ENCODE measurements around the gene ZKSCAN5.
"Not testable (repeated sequence)": the region's sequence is repeated elsewhere in the genome, so short reads cannot be mapped to it uniquely, and the experiment has no call there.

The ZKSCAN5 gene

DNA sequence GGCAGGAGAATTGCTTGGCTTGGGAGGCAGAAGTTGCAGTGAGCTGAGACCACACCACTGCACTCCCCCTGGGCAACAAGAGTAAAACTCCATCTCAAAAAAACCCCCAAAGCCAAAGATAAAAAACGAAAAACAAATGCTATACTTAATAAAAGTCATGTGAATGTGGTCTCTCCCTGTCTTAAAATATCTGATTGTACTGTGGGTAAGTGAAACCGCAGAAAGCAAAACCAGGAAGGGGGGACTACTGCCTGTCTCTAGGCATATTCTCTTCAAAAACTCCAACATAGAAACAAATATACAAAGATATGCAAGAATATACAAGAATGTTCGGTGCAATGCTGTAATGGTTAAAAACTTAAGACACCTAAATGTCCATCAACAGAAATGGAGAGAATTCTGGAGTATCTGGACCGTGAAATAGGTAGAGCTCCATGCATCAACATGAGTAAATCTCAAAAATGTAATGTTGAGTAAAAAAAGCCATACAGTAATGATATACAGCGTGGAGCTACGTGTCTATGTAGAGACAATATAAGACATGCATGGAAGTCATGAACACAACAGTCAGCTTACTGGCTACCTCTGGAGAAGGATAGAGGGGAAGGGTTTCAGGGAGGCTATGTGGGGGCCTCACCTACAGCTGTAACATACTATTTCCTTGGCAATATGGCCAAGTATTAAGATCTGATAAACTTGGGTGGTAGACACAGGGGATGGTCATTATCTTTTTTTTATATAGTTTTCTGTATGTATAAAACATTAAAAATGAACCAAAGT, 6.5 kb upstream of the ZKSCAN5 start:
- DNase-seq, result no peak

DNA sequence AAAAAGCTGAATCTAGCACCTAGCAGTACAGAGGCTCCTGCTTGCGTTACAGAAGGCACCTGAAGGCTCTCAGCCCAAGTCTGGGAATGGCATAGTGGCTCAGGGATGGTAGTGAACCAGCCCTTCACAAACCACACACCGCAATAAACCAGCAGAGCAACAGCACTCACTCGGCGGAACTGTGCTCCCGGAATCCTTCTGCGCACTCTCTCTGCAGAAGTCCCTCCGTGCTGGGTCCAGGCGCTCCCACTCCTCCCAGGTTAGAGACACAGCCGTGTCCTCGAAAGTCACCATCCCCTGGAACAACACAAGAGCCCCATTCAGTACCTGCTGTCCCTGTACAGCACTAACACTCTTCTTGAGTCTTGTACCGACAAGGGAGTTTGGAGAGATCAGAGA, 5.9 kb upstream of the ZKSCAN5 start:
- DNase-seq, result no peak

DNA sequence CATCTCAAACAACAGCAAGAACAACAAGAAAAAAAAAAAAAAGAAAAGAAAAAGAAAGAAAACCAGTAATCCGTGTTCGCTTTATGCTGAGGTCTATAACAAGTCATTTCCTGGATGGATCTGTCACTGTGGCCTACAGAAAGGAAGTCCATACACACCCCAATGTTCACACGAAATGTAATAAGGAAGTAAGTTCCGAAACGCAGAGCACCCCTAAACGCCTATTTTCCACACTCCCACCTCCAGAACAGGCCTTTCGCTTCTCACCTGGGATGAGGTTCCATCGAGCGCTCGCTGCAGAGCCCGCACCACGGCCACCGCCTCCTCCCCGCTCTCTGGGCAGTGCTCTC, 5.1 kb upstream of the ZKSCAN5 start:
- DNase-seq, result peak in 1 of 51 donors; percentile 50

DNA sequence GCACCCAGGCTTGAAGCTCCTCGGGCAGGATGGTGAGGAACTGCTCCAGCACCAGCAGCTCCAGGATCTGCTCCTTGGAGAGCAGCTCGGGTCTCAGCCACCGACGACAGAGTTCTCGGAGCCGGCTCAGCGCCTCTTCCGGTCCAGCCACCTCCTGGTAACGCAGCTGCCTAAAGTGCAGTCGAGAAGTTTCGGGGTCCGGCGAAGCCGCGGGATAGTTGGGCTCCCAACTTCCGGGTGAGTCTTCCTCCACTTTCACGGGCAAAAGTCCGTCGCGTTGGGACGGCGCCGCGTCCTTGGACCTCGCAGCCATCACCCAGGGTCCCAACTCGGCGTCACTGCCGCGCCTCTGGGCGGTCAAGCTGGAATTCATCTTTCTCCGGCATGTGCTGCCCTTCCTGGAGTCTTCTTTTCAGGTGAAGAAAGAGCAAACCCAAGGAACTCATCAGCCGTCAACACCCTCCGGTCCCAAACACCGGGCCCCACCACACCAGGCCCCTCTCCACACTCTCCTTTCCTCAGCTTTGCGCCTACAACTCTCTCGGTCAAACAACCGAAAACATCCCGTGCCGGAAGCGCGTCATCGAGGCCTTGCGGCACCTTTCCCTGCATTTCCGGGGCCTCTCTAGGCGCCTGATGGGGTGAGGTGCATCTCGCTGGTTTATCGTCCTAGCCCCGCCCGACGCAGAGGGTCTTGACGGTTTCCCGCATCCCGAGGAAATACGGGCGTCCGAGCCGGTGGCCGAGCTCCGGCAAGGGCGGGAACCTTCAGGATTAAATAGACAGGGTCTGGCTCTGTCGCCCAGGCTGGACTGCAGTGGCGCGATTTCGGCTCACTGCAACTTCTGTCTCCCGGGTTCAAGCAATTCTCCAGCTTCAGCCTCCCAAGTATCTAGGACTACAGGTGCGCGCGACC, 4.5 kb upstream of the ZKSCAN5 start, which contains the start of gene ZNF394:
ZNF394 (minus strand) TSS at position 561 of the 916 bp plus-strand sequence; CDS start at position 373, 188 bp downstream.
- DNase-seq, result peak; percentile 51 to 95 (median 86)

DNA sequence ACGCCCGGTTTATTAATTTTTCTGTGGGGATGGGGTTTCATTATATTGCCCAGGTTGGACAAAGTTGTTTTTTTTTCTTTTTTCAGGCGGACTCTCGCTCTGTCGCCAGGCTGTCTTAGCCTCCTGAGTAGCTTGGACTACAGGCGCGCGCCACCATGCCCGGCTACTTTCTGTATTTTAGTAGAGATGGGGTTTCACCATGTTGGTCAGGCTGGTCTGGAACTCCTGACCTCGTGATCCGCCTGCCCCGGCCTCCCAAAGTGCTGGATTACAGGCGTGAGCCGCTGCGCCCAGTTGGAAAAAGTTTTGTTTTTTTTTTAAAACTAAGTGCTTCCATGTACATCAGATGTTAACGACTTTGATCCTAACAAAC, 3.8 kb upstream of the ZKSCAN5 start:
- DNase-seq, result peak in 1 of 51 donors; percentile 19

DNA sequence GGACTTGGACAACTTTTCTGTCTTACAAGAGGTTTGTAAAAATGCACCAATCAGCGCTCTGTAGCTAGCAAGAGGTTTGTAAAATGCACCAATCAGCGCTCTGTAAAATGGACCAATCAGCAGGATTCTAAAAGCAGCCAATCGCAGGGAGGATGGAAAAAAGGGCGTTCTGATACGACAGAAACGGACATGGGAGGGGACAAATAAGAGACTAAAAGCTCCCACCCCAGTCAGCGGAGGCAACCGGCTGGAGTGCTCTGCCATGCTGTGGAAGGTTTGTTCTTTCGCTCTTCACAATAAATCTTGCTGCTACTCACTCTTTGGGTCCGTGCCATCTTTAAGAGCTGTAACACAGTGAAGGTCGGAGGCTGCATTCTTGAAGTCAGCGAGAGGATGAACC, 3.2 kb upstream of the ZKSCAN5 start:
- DNase-seq, result peak in 1 of 51 donors; percentile 0

DNA sequence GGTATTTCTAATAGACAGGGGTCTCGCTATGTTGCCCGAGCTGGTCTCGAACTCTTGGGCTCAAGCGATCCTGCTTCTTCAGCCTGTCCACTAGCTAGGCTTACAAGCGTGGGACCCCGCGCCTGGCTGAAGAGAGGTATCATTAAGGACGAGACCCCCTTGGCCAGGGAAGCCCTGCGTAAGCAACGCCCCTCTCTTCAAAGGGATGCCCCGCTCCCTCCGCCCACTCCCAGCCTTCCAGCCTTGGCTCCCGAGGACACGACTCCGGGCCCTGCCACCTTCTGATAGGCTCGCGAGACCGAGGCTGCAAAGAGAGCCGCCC, 220 bp upstream of the ZKSCAN5 start:
- peak in 15 of 51 donors; percentile 94 to 98 (median 97) for DNase-seq

DNA sequence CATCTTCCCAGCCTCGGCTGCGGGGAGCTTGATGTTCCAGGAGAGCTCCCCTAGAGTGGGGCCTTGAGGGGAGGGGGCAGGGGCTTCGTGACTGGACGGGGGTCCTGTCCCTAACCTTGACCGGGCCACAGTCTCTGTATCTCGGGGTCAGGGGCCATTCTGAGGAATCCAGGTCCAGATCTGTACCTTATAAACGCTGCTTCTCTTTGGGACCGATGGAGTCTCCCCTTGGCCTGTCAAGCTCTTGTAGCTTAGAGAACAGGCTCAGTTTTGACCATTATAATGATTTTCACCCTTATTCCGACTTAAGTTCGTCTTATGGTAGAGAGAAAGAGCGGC, 831 bp downstream of the ZKSCAN5 start:
- DNase-seq, result no peak

DNA sequence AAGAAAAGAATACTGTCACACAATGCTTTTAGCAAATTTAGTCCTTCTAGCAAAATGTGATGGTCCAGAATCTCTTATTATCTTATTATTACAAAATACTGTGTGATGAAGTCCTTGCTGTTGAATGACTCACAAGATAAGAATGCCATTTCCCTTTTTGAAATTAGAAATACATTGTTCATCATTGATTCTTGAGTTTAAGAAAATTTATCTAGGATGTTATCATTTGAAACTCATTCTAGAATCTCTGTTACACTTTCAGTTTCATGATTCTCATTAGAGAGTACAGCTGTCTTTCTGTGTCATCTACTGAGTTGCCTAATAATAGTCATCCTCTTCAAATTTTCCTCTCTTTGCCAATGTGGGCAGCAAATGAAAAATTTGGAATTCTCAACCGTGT, 9.6 kb downstream of the ZKSCAN5 start:
- no peak for DNase-seq

DNA sequence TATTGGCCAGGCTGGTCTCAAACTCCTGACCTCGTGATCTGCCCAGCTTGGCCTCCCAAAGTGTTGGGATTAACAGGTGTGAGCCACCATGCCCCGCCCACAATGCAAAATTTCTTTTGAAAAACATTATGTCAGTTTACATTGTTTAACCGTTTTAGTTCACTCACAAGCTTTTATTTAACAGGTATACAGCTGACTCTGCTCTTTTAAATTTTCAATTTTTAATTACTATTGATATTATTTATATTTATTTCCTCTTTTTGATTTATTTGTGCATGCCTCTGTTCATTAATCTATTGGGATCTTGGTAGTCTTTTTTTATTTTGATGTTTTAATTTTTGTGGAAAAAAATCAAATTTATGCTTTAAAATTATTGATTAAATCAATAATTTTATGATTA, 16.9 kb downstream of the ZKSCAN5 start:
- DNase-seq, result no peak

DNA sequence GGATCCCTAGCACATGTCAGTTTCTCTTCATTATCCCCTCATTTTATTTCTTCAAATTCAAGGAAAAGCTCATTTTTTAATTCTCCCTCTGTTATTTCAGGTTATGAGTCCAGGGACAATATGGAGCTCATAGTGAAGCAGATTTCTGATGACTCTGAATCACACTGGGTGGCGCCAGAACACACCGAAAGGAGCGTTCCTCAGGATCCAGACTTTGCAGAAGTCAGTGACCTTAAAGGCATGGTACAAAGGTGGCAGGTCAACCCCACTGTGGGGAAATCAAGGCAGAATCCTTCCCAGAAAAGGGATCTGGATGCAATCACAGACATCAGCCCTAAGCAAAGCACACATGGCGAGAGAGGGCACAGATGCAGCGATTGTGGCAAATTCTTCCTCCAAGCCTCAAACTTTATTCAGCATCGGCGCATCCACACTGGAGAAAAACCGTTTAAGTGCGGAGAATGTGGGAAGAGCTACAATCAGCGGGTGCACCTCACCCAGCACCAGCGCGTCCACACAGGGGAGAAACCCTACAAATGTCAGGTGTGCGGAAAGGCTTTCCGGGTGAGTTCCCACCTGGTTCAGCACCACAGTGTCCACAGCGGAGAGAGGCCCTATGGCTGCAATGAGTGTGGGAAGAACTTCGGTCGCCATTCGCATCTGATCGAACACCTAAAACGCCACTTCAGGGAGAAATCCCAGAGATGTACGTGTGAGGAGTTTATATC, 21.4 kb downstream of the ZKSCAN5 start:
- DNase-seq, result no peak

DNA sequence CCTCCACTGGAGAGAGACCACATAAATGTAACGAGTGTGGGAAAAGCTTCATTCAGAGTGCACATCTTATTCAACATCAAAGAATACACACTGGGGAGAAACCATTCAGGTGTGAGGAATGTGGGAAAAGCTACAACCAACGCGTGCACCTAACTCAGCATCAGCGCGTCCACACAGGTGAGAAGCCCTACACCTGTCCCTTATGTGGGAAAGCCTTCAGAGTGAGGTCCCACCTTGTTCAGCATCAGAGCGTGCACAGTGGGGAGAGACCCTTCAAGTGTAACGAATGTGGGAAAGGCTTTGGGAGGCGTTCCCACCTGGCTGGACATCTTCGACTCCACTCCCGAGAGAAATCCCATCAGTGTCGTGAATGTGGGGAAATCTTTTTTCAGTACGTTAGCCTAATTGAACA, 26.9 kb downstream of the ZKSCAN5 start:
- no peak for DNase-seq

DNA sequence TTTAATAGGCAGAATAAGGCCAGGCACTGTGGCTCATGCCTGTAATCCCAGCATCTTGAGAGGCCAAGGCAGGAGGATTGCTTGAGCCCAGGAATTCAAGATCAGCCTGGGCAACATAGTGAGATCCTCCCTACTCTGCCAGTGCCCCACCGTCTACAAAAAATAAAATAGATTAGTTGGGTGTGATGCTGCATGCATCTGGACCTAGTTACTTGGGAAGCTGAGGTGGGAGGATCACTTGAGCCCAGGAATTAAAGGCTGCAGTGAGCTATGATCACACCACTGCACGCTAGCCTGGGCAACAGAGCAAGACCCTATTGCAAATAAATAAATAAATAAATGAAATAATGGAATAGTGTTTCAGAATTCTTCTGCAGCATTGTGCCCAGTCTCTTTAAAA, 31.2 kb downstream of the ZKSCAN5 start:
- no peak for DNase-seq

DNA sequence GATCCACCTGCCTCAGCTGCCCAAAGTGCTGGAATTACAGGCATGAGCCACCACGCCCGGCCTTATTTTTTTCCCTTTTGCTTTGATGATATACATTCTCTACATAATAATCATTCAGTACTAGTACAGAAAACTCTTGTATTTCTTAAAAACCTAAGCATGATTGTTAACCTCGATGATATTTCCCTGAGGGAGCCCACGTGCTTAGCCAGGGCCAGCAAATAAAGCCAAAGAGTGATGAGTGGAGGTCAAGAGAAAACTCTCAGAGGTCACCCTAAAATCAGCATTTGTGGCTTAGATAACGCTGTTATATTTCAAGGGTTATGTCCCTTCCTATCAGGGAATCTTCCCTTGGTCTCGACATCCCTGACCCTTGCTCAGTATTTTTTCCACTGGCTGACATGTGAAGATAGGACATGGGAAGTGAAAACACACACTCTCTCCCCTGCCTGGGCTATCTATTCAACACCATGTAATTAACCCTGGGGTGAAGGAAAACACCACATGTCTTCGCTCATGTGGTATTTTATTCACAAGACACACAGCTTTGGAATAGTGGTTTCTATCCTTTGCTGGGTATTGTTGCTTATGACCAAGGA, 34.9 kb downstream of the ZKSCAN5 start:
- no peak for DNase-seq

DNA sequence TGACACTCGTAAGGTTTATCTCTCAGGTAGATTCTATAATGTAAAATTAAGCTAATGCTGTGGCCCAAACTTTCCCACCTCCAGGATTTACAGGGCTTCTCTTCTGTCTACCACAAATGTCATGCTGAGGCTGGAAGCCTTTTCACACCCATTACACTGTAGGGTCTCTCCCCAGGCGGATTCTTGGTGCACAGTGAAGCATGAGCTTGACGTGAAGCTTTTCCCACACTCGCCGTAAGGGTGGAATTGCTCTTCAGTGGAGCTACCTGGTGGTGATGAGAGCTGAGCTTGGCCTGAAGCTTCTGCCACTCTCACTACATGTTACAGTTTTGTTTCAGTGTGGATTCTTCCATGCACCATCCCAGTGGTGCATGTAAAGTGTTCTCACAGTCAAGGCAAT, 36.1 kb downstream of the ZKSCAN5 start:
- DNase-seq, result no peak

DNA sequence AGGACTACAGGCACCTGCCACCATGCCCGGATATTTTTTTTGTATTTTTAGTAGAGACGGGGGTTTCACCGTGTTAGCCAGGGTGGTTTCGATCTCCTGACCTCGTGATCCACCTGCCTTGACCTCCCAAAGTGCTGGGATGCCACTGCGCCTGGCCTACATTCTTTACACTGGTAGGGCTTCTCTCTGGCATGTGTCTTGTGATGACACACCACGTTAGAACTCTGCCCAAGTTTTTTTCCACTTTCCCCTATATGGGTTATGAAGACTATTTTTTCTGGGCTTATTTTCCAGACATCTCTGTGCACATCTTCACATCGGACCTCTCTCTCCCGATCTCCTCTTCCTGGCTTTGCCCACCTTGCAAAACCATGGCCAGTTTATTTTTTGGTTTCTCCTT, 36.8 kb downstream of the ZKSCAN5 start:
- DNase-seq, result no peak

DNA sequence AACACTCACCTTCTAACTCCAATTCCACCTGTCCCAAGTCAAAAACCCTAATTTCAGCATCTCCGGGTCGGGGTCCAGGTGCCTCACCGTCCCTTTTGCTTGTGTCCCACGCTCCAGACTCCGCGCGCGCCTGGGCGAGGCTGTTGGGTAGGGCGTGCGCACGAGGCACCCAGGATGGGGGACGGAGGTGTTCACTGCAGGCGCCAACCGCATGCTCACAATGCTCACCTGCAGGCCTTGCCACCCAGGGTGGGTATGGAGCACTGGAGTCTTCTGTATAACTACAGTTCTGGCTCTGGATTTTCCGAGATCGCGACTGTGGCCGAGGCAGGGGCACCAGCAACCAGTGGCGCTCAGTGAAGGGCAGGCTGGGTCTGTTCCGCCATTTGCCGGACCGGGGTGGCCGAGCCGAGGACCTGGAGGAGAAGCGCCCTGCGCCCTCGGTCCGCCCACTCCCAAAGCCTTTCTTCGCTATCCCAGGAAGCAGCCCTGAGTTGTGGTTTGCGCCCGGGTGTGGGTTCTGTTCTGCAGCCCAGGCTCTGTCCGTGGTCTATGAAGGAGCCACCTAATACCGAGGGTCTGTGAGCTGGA, 38.7 kb downstream of the ZKSCAN5 start:
- no peak for DNase-seq

DNA sequence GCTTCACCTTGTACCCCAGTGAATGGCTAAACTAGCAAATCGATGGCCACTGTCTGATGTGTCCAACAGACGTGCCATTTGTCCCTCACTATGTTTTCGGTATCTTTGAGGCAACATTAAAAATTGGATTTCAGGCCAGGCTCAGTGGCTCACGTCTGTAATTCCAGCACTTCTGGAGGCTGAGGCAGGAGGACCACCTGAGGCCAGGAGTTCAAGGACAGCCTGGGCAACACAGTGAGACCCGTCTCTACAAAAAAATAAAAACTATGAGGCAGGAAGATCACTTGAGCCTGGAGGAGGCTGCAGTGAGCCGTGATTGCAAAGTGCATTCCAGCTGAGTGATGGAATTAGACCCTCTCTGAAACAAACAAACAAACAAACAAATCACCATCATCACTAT, 39.5 kb downstream of the ZKSCAN5 start:
- no peak for DNase-seq

DNA sequence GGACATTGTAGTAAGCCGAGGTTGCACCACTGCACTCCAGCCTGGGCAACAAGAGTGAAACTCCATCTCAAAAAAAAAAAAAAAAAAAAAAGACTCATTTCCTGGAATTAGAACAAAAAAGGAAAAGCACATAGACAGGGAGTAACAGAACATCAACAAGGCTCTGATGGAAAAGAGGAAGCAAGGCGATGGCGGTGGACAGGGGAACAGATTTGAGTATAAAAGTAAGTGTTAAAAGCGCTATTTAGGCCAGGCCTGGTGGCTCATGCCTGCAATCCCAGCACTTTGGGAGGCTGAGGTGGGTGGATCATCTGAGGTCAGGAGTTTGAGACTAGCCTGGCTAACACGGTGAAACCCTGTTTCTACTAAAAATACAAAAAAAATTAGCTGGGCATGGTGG, 40.8 kb downstream of the ZKSCAN5 start:
- not testable (repeated sequence) for DNase-seq

DNA sequence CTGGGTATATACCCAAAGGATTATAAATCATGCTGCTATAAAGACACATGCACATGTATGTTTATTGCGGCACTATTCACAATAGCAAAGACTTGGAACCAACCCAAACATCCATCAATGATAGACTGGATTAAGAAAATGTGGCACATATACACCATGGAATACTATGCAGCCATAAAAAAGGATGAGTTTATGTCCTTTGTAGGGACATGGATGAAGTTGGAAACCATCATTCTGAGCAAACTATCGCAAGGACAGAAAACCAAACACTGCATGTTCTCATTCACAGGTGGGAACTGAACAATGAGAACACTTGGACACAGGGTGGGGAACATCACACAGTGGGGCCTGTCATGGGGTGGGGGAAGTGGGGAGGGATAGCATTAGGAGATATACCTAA, 45.1 kb downstream of the ZKSCAN5 start:
- not testable (repeated sequence) for DNase-seq

DNA sequence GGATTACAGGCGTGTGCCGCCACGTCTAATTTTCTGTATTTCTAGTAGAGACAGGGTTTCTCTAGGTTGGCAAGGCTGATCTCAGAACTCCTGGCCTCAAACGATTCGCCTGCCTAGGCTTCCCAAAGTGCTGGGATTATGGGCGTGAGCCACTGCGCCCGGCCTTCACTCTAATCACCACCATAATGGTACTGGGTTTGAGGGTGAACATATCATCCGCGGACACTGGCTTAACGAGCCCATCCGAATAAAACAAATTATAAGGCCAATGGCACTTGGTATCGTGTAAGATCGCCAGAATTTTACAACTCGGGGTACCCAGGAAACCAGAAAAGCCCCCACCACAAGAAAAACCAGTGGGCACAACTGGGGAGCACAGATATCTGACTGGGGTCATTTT, 46.9 kb downstream of the ZKSCAN5 start:
- DNase-seq, result no peak
